ENCODE data around the gene FGA. TPM values are rescaled to one million over a fixed set of nuclear protein-coding genes. Genes with fewer than 3 reads are reported as not detected.

Gene FGA
- total and polyA plus RNA-seq, 10 of the 15 experiments (the other 5 are each of a cell fraction or from before 2014, with no cell fraction given) = 3.6 TPM; not detected in 9

DNA sequence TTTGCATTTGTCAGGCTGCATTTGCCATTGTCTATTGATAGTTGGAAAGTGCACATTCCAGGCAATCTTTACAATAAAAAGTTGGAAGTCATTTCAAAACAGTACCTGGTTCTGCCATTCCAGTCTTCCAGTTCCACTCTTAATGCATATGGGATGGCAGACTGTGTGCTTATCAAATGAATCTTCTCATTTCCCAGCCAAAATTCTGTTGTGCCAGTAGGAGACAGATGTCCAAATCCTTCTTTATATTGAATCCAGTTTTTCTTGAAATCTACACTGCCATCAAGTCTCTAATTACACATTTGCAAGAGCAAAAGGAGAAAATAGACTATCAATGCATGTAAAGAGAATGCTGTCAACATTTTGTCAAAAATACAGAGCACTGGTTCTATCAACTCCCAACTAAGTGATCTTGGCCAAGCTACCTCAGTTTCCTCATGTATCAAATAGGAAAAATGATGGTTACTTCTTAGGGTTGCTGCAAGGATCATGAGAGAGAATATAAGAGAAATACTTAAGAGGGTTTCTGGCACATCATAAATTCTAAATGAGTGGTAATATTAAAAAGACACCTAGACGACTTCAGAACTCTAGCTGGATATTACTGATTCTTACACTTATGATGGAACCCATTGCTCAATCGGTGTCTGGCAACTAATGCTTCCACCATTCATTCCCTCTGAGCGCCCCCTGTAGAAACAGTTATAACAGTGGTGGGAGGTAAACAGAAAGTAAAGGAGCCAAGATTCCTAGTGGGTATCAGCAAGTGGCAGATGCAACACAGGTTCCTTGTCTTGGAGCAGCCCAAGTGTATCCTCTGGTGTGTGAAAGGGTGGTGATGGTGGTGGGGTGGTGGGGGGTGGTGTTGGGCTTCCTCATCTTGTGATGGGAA, 18.1 kb upstream of the FGA start:
- Histone ChIP-seq H2AFZ (ENCODE audit: control insufficient read depth, low read depth, low read length) (no peak overlapping the region), H3K36me3 (ENCODE audit: control insufficient read depth in 2 of 2, insufficient read depth in 2 of 2, low read length in 1 of 2) (no peaks in the 10 kb centered on the region), H3K27ac (ENCODE audit: control insufficient read depth, insufficient read depth) (no peak overlapping the region), H3K4me1 (ENCODE audit: control insufficient read depth, insufficient read depth, low read length) (no peaks in the 10 kb centered on the region), H3K4me3 (no peak overlapping the region), H4K20me1 (ENCODE audit: control insufficient read depth, insufficient read depth) (no peaks in the 10 kb centered on the region), H3K79me2 (ENCODE audit: control insufficient read depth, insufficient read depth, low read length) (no peaks in the 10 kb centered on the region), H3K27me3 (replicated peaks in 1 of 2; ENCODE audit: control insufficient read depth in 2 of 2, insufficient read depth in 2 of 2, low read length in 1 of 2) (no peaks in the 10 kb centered on the region), H3K9me3 (replicated peaks; ENCODE audit: control insufficient read depth, insufficient read depth, low read length) (no peaks in the 10 kb centered on the region), H3K9ac (ENCODE audit: control insufficient read depth, insufficient read depth, low read length) (no peak overlapping the region), H3K4me2 (ENCODE audit: control insufficient read depth, insufficient read depth) (no peak overlapping the region)
- TF ChIP-seq SRF (IDR thresholded peaks at IDR 0.05; ENCODE audit: low read depth in 2 of 2, low read length in 2 of 2) (no peak), KLF5 (IDR thresholded peaks at IDR 0.05; ENCODE audit: partially characterized antibody) (no peak), RELB (IDR thresholded peaks at IDR 0.05; ENCODE audit: low read depth) (no peak), ZBTB40 (IDR thresholded peaks at IDR 0.05; ENCODE audit: borderline replicate concordance) (no peak), EED (IDR thresholded peaks at IDR 0.05; ENCODE audit: low read depth) (no peak), GABPA (IDR thresholded peaks at IDR 0.05; ENCODE audit: low read depth) (no peak), YY1 (IDR thresholded peaks at IDR 0.05; ENCODE audit: low read depth, low read length) (no peak), IRF4 (IDR thresholded peaks at IDR 0.05; ENCODE audit: low read depth, low read length) (no peak), MYC (IDR thresholded peaks at IDR 0.05; ENCODE audit: insufficient read depth, insufficient read length, insufficient replicate concordance, low read length, severe bottlenecking) (no peak), POU2F2 (IDR thresholded peaks at IDR 0.05; ENCODE audit: borderline replicate concordance, low read depth, low read length) (no peak), MTA2 (IDR thresholded peaks at IDR 0.05; ENCODE audit: low read depth) (no peak), SIX5 (IDR thresholded peaks at IDR 0.05; ENCODE audit: low read depth, low read length, severe bottlenecking) (no peak)
- TF ChIP-seq, protein P1, sequence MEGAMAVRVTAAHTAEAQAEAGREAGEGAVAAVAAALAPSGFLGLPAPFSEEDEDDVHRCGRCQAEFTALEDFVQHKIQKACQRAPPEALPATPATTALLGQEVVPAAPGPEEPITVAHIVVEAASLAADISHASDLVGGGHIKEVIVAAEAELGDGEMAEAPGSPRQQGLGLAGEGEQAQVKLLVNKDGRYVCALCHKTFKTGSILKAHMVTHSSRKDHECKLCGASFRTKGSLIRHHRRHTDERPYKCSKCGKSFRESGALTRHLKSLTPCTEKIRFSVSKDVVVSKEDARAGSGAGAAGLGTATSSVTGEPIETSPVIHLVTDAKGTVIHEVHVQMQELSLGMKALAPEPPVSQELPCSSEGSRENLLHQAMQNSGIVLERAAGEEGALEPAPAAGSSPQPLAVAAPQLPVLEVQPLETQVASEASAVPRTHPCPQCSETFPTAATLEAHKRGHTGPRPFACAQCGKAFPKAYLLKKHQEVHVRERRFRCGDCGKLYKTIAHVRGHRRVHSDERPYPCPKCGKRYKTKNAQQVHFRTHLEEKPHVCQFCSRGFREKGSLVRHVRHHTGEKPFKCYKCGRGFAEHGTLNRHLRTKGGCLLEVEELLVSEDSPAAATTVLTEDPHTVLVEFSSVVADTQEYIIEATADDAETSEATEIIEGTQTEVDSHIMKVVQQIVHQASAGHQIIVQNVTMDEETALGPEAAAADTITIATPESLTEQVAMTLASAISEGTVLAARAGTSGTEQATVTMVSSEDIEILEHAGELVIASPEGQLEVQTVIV (IDR thresholded peaks at IDR 0.05; ENCODE audit: borderline replicate concordance, partially characterized antibody) = no peak
- RAD21 ChIA-PET (ENCODE audit: unreplicated experiment) = no interaction called here
- intact Hi-C loops (cut with micrococcal nuclease; ENCODE audit: unreplicated experiment) = no loop called here
- no TSS peak for BruUV-seq (replicated peaks)
- POLR2A ChIA-PET = no interaction called here
- no peak for ATAC-seq
- in situ Hi-C loops (cut with MboI) = no loop called here
- CTCF ChIA-PET = interaction anchor here (1.0 to 19.0 kb wide), 3 partner anchors 10 to 54 kb away, joined by 3 to 796 read pairs (median 24); partner anchors contain the start of genes FGB and PLRG1
- DNase-seq (ENCODE audit: low read depth, low spot score) = no peak
- SMC1A ChIA-PET (ENCODE audit: uncharacterized antibody, unreplicated experiment) = interaction anchor here (1.4 kb wide), 1 partner anchor 10 kb away, joined by 7 read pairs; no protein-coding TSS in a partner anchor
- 46% methylated on average over 3 of the region's 3 CpGs for WGBS (ENCODE audit: insufficient coverage, insufficient replicate concordance, low lambda C conversion rate, missing lambda C conversion rate)
- no peak for FAIRE-seq

Measured in GM12878 (cell line).